Breast epithelium (tissue), 4 donors: ENCODE measurements around the gene ARMC8. TPM values are rescaled to one million over a fixed set of nuclear protein-coding genes. Genes with fewer than 3 reads are reported as not detected.

Experiments
- DNase-seq, 2 donors: peaks; one replicate each; pipeline ENCODE4 v3.0.0-alpha.2; 2019; ENCODE audit warnings: low spot score in 2 of 2
- H3K27ac ChIP-seq, 2 donors: fragments of 200-600 bp; sonication (generic) in 1 of 2; one replicate each; pipeline ENCODE4 v1.5.1; 2016 to 2019; ENCODE audit warnings: mild to moderate bottlenecking in 1 of 2
- H3K27me3 ChIP-seq, 2 donors: fragments of 200-600 bp; sonication (generic) in 1 of 2; one replicate each; pipeline versions ENCODE4 v1.5.1 to v1.6.0; 2017 to 2019; ENCODE audit warnings: control low read depth in 1 of 2, mild to moderate bottlenecking in 1 of 2
- H3K36me3 ChIP-seq: fragments of 200-600 bp; one replicate; pipeline ENCODE4 v1.5.1; 2019
- H3K4me1 ChIP-seq, 2 donors: fragments of 200-600 bp; sonication (generic); one replicate each; pipeline ENCODE4 v1.5.1; 2016 to 2019; ENCODE audit warnings: control low read depth in 1 of 2
- H3K4me3 ChIP-seq, 3 donors: fragments of 200-600 bp; sonication (generic); 1 replicate in 2 of 3; 2 replicates in 1 of 3; pipeline ENCODE4 v1.5.1; 2016 to 2019; ENCODE audit warnings: mild to moderate bottlenecking in 3 of 3, moderate library complexity in 2 of 3
- H3K9me3 ChIP-seq, 2 donors: fragments of 200-600 bp; sonication (generic) in 1 of 2; one replicate each; pipeline ENCODE4 v1.5.1; 2016 to 2019; ENCODE audit warnings: control low read depth in 1 of 2
- POLR2A ChIP-seq: fragments of 450-650 bp; IDR thresholded peaks from one replicate; pipeline ENCODE4 v1.6.1; 2016; ENCODE audit warnings: antibody characterized with exemption, mild to moderate bottlenecking, moderate library complexity
- POLR2AphosphoS5 ChIP-seq, 3 donors: sonication (generic); formaldehyde crosslinking; IDR thresholded peaks; one replicate each; pipeline ENCODE4 v1.6.1; 2017; ENCODE audit warnings: antibody characterized with exemption in 3 of 3
- intact Hi-C: fragments of 100-400 bp; cut with DNase I; formaldehyde crosslinking; loops from one replicate; pipeline ENCODE4 v1.15.1; 2023; ENCODE audit warnings: low total_unique reads
- total RNA-seq, 3 donors: library from RNA; depleted of rRNA; stranded (reverse); fragments of >200 nt; gene quantifications; one replicate each; pipeline ENCODE4 v1.1.0, GENCODE V29; 2016
- TF ChIP-seq, protein P1 (sequence below), 3 donors: fragments of 450-650 bp; IDR thresholded peaks; one replicate each; pipeline ENCODE4 v1.5.1; 2016 to 2017; ENCODE audit warnings: antibody characterized with exemption in 3 of 3, mild to moderate bottlenecking in 3 of 3, moderate library complexity in 3 of 3

Gene ARMC8
- total RNA-seq, 3 donors from 2014 or later, result 74.4 to 93.3 (median 82.0) TPM

- Histone ChIP-seq H3K9me3 (no peaks in the 10 kb centered on the region), H3K36me3 (no peaks in the 10 kb centered on the region), H3K4me1 (peaks cover 0 to 6% of the 10 kb centered on the region in 2 donors), H3K27me3 (no peaks in the 10 kb centered on the region), H3K4me3 (peak overlapping the region; percentile 90 to 98 (median 95)), H3K27ac (peak overlapping the region; percentile 80 to 90)
- no peak for DNase-seq
- TF ChIP-seq POLR2AphosphoS5 (IDR thresholded peaks at IDR 0.05) (no peak), POLR2A (no peak)
- TF ChIP-seq, protein P1, sequence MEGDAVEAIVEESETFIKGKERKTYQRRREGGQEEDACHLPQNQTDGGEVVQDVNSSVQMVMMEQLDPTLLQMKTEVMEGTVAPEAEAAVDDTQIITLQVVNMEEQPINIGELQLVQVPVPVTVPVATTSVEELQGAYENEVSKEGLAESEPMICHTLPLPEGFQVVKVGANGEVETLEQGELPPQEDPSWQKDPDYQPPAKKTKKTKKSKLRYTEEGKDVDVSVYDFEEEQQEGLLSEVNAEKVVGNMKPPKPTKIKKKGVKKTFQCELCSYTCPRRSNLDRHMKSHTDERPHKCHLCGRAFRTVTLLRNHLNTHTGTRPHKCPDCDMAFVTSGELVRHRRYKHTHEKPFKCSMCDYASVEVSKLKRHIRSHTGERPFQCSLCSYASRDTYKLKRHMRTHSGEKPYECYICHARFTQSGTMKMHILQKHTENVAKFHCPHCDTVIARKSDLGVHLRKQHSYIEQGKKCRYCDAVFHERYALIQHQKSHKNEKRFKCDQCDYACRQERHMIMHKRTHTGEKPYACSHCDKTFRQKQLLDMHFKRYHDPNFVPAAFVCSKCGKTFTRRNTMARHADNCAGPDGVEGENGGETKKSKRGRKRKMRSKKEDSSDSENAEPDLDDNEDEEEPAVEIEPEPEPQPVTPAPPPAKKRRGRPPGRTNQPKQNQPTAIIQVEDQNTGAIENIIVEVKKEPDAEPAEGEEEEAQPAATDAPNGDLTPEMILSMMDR (IDR thresholded peaks at IDR 0.05), result no peak
- intact Hi-C loops, result no loop called here
Measured at GRCh38 chr3:138173769-138174420, 13.2 kb upstream of the ARMC8 start.

DNA sequence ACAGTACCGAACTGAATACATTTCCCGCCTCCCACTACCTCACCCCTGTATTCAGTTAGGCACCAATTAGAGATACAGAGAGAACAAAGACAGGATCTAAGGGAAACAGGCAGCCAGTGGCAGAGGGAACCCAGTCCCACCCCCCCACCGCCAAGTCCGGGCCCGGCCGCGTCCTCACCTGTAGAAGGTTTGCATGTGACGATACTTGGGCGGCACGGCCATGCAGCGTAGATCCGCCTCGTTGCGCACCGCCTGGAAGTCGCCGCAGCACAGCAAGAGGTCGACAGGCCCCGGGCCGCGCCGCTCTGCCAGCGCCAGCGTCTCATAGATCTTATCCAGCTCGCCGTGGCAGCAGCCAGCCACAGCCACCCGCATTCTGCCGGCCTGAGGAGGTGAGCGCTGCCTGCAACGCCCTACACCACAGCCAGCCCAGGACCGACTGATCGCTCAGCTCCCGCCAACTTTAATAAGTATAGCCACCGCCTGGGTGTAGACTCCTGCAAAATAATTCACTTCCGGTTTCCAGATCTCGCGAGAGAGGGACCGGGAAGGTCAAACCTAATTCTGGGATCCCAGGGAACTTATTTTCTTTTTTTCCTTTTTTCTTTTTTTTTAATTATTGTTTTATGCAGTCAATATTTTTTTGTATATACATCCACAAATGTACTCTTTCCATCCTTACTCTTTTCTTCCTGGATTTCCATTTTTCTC, 12.5 kb upstream of the ARMC8 start, which contains the start of gene DBR1:
DBR1 (minus strand) TSS at position 501 of the 711 bp plus-strand sequence; CDS start at position 375, 126 bp downstream.
- intact Hi-C loops, result no loop called here
- peak; percentile 63 to 66 for DNase-seq
- peaks cover 0 to 6% of the 10 kb centered on the region in 2 donors for H3K4me1 ChIP-seq
- H3K36me3 ChIP-seq, result no peaks in the 10 kb centered on the region
- H3K9me3 ChIP-seq, result no peaks in the 10 kb centered on the region
- TF ChIP-seq, protein P1 (IDR thresholded peaks at IDR 0.05), result no peak
- TF ChIP-seq POLR2AphosphoS5 (IDR thresholded peaks at IDR 0.05), result peak; percentile 45 to 60 (median 52)
- peak; percentile 38 for TF ChIP-seq POLR2A
- peak within 1 kb of the TSS; percentile 80 to 90 for H3K27ac ChIP-seq
- H3K4me3 ChIP-seq, result peak within 1 kb of the TSS; percentile 90 to 98 (median 95)
- H3K27me3 ChIP-seq, result no peaks in the 10 kb centered on the region

- TF ChIP-seq POLR2A (no peak), POLR2AphosphoS5 (IDR thresholded peaks at IDR 0.05) (no peak)
- TF ChIP-seq, protein P1 (IDR thresholded peaks at IDR 0.05), result no peak
Measured at GRCh38 chr3:138180375-138181029, 6.6 kb upstream of the ARMC8 start.

DNA sequence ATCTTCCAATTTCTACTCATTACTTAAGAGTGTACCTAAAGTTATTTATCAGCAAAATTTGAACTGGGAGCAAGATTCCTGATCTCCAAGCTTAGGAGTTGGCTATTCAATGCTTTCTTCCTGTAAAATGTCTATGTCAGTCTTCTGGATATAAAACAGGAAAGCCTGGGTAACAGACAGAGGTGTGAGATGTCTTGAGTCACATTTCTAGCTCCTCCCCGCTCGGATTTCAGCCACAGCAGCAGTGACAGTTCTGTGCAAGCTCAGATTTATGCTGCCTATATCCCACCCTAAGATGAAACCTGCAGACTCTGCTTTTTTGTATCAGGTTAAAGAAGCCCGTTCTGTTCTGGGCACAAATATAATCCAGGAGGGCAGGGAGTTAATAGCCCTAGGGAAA, 2.1 kb upstream of the ARMC8 start:
- Histone ChIP-seq H3K4me3 (no peak overlapping the region), H3K27ac (no peak overlapping the region), H3K27me3 (no peaks in the 10 kb centered on the region), H3K36me3 (no peaks in the 10 kb centered on the region), H3K4me1 (no peaks in the 10 kb centered on the region), H3K9me3 (no peaks in the 10 kb centered on the region)
- intact Hi-C loops, result no loop called here
- DNase-seq, result no peak
- TF ChIP-seq POLR2A (no peak), POLR2AphosphoS5 (IDR thresholded peaks at IDR 0.05) (no peak)
- TF ChIP-seq, protein P1 (IDR thresholded peaks at IDR 0.05), result no peak

More at GRCh38 chr3:138180375-138181029, 6.6 kb upstream of the ARMC8 start:
- Histone ChIP-seq H3K4me3 (no peak overlapping the region), H3K36me3 (no peaks in the 10 kb centered on the region), H3K27ac (no peak overlapping the region), H3K4me1 (no peaks in the 10 kb centered on the region), H3K27me3 (no peaks in the 10 kb centered on the region), H3K9me3 (no peaks in the 10 kb centered on the region)
- no peak for DNase-seq
- intact Hi-C loops, result no loop called here
